GM10248 (cell line): ENCODE measurements around the gene ADCY4.

ENCODE experiments used
- CTCF ChIA-PET: fragments of 300-600 bp; sonication (Branson Sonifier 250); formaldehyde crosslinking; extraction: SDS; loops from one replicate; lab custom pipeline; 2021; ENCODE audit warnings: antibody characterized with exemption; lab: Yijun Ruan, JAX
- POLR2A ChIA-PET: fragments of 350-650 bp; sonication (Branson Sonifier 250); formaldehyde crosslinking; extraction: SDS; loops from one replicate; lab custom pipeline; 2020; ENCODE audit warnings: antibody characterized with exemption; lab: Yijun Ruan, JAX
- DNase-seq: peaks from one replicate; pipeline ENCODE4 v3.0.0; 2012; ENCODE audit errors: extremely low spot score
- CTCF ChIP-seq: IDR thresholded peaks from 2 replicates; pipeline ENCODE4 v1.5.1; 2012; ENCODE audit warnings: mild to moderate bottlenecking, low read depth; ENCODE audit errors: extremely low read depth, missing control alignments, control extremely low read depth

Gene ADCY4

GRCh38 chr14:24311837-24312615 lies 22.8 kb downstream of the ADCY4 start:
- no peak for DNase-seq
- POLR2A ChIA-PET = no interaction called here
- CTCF ChIA-PET = interaction anchor here (1.2 to 10.4 kb wide), 7 partner anchors 14 to 129 kb away, joined by 3 to 155 read pairs (median 72); partner anchors contain the start of genes ADCY4, CBLN3, DHRS1 and KHNYN
- TF ChIP-seq CTCF = no peak

- peak; percentile 65 for DNase-seq
- POLR2A ChIA-PET = interaction anchor here (1.1 to 1.5 kb wide), 2 partner anchors 30 to 121 kb away, joined by 3 read pairs; no protein-coding TSS in a partner anchor
- peak; percentile 58 for TF ChIP-seq CTCF
- CTCF ChIA-PET = interaction anchor here (0.7 to 10.4 kb wide), 15 partner anchors 8 to 150 kb away, joined by 3 to 155 read pairs (median 12); partner anchors contain the start of genes ADCY4, CBLN3, DHRS1 and IRF9
Measured at GRCh38 chr14:24310646-24311604, 23.9 kb downstream of the ADCY4 start, which contains the start of gene LTB4R. LTB4R (plus strand) TSS chr14:24311502; CDS start chr14:24315652, 4,150 bp downstream.

- ChIA-PET CTCF (interaction anchor here (0.7 to 10.4 kb wide), 16 partner anchors 9 to 253 kb away, joined by 3 to 155 read pairs (median 16); partner anchors contain the start of genes ADCY4, CBLN3, DHRS1 and IRF9), POLR2A (interaction anchor here (1.1 to 1.5 kb wide), 2 partner anchors 30 to 122 kb away, joined by 3 read pairs; no protein-coding TSS in a partner anchor)
- TF ChIP-seq CTCF = no peak
Measured at GRCh38 chr14:24310265-24310645, 24.6 kb downstream of the ADCY4 start.

GRCh38 chr14:24309538-24310264 lies 25.2 kb downstream of the ADCY4 start, which contains the start of gene LTB4R2:
LTB4R2 (plus strand) TSS chr14:24310140; CDS start chr14:24310665, 525 bp downstream.
- ChIA-PET POLR2A (interaction anchor here (1.5 kb wide), 1 partner anchor 122 kb away, joined by 3 read pairs; no protein-coding TSS in a partner anchor), CTCF (interaction anchor here (0.7 to 10.4 kb wide), 22 partner anchors 9 to 379 kb away, joined by 3 to 155 read pairs (median 17); partner anchors contain the start of genes ADCY4, CBLN3, DHRS1 and IRF9)
- no peak for DNase-seq
- TF ChIP-seq CTCF = no peak

More at GRCh38 chr14:24310265-24310645, 24.6 kb downstream of the ADCY4 start:
- no peak for DNase-seq

- CTCF ChIA-PET = interaction anchor here (0.7 to 10.4 kb wide), 56 partner anchors 8 to 719 kb away, joined by 3 to 155 read pairs (median 6); partner anchors contain the start of genes ADCY4, CBLN3, CHMP4A and DHRS1
Measured at GRCh38 chr14:24308342-24309124, 26.3 kb downstream of the ADCY4 start.

More at GRCh38 chr14:24308342-24309124, 26.3 kb downstream of the ADCY4 start:
- peak; percentile 9 for TF ChIP-seq CTCF
- POLR2A ChIA-PET = interaction anchor here (0.8 to 1.2 kb wide), 4 partner anchors 9 to 133 kb away, joined by 3 to 5 read pairs (median 4); partner anchors contain the start of genes DHRS1, NOP9 and TINF2
- no peak for DNase-seq
